Ishikawa (cell line): ENCODE results near the gene SNAPIN.

ENCODE experiments used
- NFIC ChIP-seq: IDR thresholded peaks from 2 replicates; pipeline ENCODE4 v1.6.1; 2012
- REST ChIP-seq: IDR thresholded peaks from 2 replicates; pipeline ENCODE4 v1.6.1; 2012; ENCODE audit warnings: low read depth, mild to moderate bottlenecking

GRCh38 chr1:153614189-153614900 is 44.2 kb upstream of the SNAPIN start:
- no peak for TF ChIP-seq REST
- no peak for TF ChIP-seq NFIC
